HEK293T (cell line): Measurements from ENCODE around the gene C14orf119.

Experiments
- CTCF ChIA-PET: fragments of 350-600 bp; formaldehyde crosslinking; extraction: SDS; loops from one replicate; lab custom pipeline; 2021; ENCODE audit warnings: antibody characterized with exemption, inconsistent platforms; lab: Yijun Ruan, JAX
- POLR2A ChIA-PET: fragments of 350-600 bp; formaldehyde crosslinking; extraction: SDS; loops from one replicate; lab custom pipeline; 2020; ENCODE audit warnings: antibody characterized with exemption, inconsistent platforms; lab: Yijun Ruan, JAX
- DNase-seq: peaks from one replicate; pipeline ENCODE4 v3.0.0; 2012; ENCODE audit warnings: mixed read lengths; ENCODE audit errors: extremely low spot score
- ARNT ChIP-seq: fragments of 450-650 bp; IDR thresholded peaks from 2 replicates; pipeline ENCODE4 v1.6.1; 2017; ENCODE audit warnings: mild to moderate bottlenecking
- BHLHE40 ChIP-seq: fragments of 450-650 bp; IDR thresholded peaks from 2 replicates; pipeline ENCODE4 v1.6.1; 2016; ENCODE audit warnings: mild to moderate bottlenecking, moderate library complexity, borderline replicate concordance
- CTBP1 ChIP-seq: fragments of 450-650 bp; IDR thresholded peaks from 2 replicates; pipeline ENCODE4 v1.6.1; 2016; ENCODE audit warnings: borderline replicate concordance
- ELF4 ChIP-seq: fragments of 450-650 bp; IDR thresholded peaks from 2 replicates; pipeline ENCODE4 v1.6.1; 2017; ENCODE audit warnings: antibody characterized with exemption
- FOXA1 ChIP-seq: fragments of 450-650 bp; IDR thresholded peaks from 2 replicates; pipeline ENCODE4 v1.6.1; 2016; ENCODE audit warnings: mild to moderate bottlenecking
- FOXK2 ChIP-seq: fragments of 450-650 bp; IDR thresholded peaks from 2 replicates; pipeline ENCODE4 v1.6.1; 2016; ENCODE audit warnings: mild to moderate bottlenecking
- FOXM1 ChIP-seq: fragments of 450-650 bp; IDR thresholded peaks from 2 replicates; pipeline ENCODE4 v1.6.1; 2017; ENCODE audit warnings: mild to moderate bottlenecking, borderline replicate concordance
- HDGF ChIP-seq: fragments of 450-650 bp; IDR thresholded peaks from 2 replicates; pipeline ENCODE4 v1.6.1; 2017; ENCODE audit warnings: antibody characterized with exemption, borderline replicate concordance
- L3MBTL2 ChIP-seq: fragments of 450-650 bp; conservative IDR thresholded peaks from 2 replicates; pipeline ENCODE4 v1.6.1; 2016; ENCODE audit warnings: mild to moderate bottlenecking
- LEF1 ChIP-seq: fragments of 450-650 bp; IDR thresholded peaks from 2 replicates; pipeline ENCODE4 v1.6.1; 2017; ENCODE audit warnings: mild to moderate bottlenecking, borderline replicate concordance
- NFRKB ChIP-seq: fragments of 450-650 bp; IDR thresholded peaks from 2 replicates; pipeline ENCODE4 v1.6.1; 2016; ENCODE audit warnings: mild to moderate bottlenecking, moderate library complexity
- SP1 ChIP-seq: fragments of 450-650 bp; IDR thresholded peaks from 2 replicates; pipeline ENCODE4 v1.6.1; 2017
- SUZ12 ChIP-seq: fragments of 450-650 bp; IDR thresholded peaks from 2 replicates; pipeline ENCODE4 v1.6.1; 2016; ENCODE audit warnings: mild to moderate bottlenecking
- TARDBP ChIP-seq: fragments of 450-650 bp; IDR thresholded peaks from 2 replicates; pipeline ENCODE4 v1.6.1; 2016
- ZNF384 ChIP-seq: fragments of 450-650 bp; IDR thresholded peaks from 2 replicates; pipeline ENCODE4 v1.6.1; 2016
- TF ChIP-seq, protein P1 (sequence below): fragments of 450-650 bp; IDR thresholded peaks from 2 replicates; pipeline ENCODE4 v1.6.1; 2016

The C14orf119 gene

GRCh38 chr14:23052182-23052623 lies 43.1 kb upstream of the C14orf119 start:
- CTCF ChIA-PET: interaction anchor here (2.7 to 9.0 kb wide), 2 partner anchors 58 to 66 kb away, joined by 18 to 133 read pairs; no protein-coding TSS in a partner anchor
- POLR2A ChIA-PET: interaction anchor here (0.8 to 2.6 kb wide), 4 partner anchors 46 to 133 kb away, joined by 3 to 14 read pairs (median 4); partner anchors contain the start of gene RBM23
- DNase-seq: no peak
- no peak for TF ChIP-seq BHLHE40

GRCh38 chr14:23052671-23053070 lies 42.6 kb upstream of the C14orf119 start:
- ChIA-PET CTCF (interaction anchor here (2.7 to 9.0 kb wide), 2 partner anchors 59 to 66 kb away, joined by 18 to 133 read pairs; no protein-coding TSS in a partner anchor), POLR2A (interaction anchor here (0.8 to 2.6 kb wide), 4 partner anchors 46 to 133 kb away, joined by 3 to 14 read pairs (median 4); partner anchors contain the start of gene RBM23)
- DNase-seq: no peak
- TF ChIP-seq ARNT: no peak
- TF ChIP-seq TARDBP: no peak
- no peak for TF ChIP-seq CTBP1
- no peak for TF ChIP-seq FOXM1
- no peak for TF ChIP-seq ELF4
- TF ChIP-seq, protein P1, sequence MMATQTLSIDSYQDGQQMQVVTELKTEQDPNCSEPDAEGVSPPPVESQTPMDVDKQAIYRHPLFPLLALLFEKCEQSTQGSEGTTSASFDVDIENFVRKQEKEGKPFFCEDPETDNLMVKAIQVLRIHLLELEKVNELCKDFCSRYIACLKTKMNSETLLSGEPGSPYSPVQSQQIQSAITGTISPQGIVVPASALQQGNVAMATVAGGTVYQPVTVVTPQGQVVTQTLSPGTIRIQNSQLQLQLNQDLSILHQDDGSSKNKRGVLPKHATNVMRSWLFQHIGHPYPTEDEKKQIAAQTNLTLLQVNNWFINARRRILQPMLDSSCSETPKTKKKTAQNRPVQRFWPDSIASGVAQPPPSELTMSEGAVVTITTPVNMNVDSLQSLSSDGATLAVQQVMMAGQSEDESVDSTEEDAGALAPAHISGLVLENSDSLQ: no peak
- no peak for TF ChIP-seq HDGF
- no peak for TF ChIP-seq FOXA1
- TF ChIP-seq SP1: no peak
- TF ChIP-seq SUZ12: no peak
- no peak for TF ChIP-seq NFRKB
- TF ChIP-seq FOXK2: no peak
- TF ChIP-seq L3MBTL2: no peak
- no peak for TF ChIP-seq BHLHE40
- TF ChIP-seq LEF1: no peak
- TF ChIP-seq ZNF384: no peak

- TF ChIP-seq ZNF384 (no peak), ARNT (no peak), TARDBP (no peak), ELF4 (no peak), NFRKB (no peak)
- DNase-seq: no peak
- CTCF ChIA-PET: interaction anchor here (0.7 to 9.0 kb wide), 3 partner anchors 33 to 67 kb away, joined by 5 to 133 read pairs (median 18); no protein-coding TSS in a partner anchor
- POLR2A ChIA-PET: interaction anchor here (1.2 kb wide), 1 partner anchor 47 kb away, joined by 3 read pairs; no protein-coding TSS in a partner anchor
These were observed 41.9 kb upstream of the C14orf119 start for GRCh38 chr14:23053426-23053825.

- ChIA-PET POLR2A (interaction anchor here (1.0 to 5.1 kb wide), 5 partner anchors 47 to 73 kb away, joined by 3 to 45 read pairs (median 4); no protein-coding TSS in a partner anchor), CTCF (interaction anchor here (0.7 to 9.0 kb wide), 4 partner anchors 34 to 70 kb away, joined by 3 to 159 read pairs (median 69); partner anchors contain the start of genes ACIN1, AJUBA and C14orf119)
- DNase-seq: no peak
- TF ChIP-seq, protein P1: no peak
- no peak for TF ChIP-seq NFRKB
- no peak for TF ChIP-seq FOXK2
- TF ChIP-seq TARDBP: no peak
- TF ChIP-seq FOXA1: no peak
- no peak for TF ChIP-seq HDGF
- no peak for TF ChIP-seq L3MBTL2
- TF ChIP-seq ARNT: no peak
- TF ChIP-seq FOXM1: no peak
- TF ChIP-seq ELF4: no peak
- TF ChIP-seq BHLHE40: no peak
- no peak for TF ChIP-seq SUZ12
- no peak for TF ChIP-seq CTBP1
- TF ChIP-seq LEF1: no peak
- TF ChIP-seq SP1: no peak
- no peak for TF ChIP-seq ZNF384
These were observed 41.1 kb upstream of the C14orf119 start for GRCh38 chr14:23054000-23054811.

DNA sequence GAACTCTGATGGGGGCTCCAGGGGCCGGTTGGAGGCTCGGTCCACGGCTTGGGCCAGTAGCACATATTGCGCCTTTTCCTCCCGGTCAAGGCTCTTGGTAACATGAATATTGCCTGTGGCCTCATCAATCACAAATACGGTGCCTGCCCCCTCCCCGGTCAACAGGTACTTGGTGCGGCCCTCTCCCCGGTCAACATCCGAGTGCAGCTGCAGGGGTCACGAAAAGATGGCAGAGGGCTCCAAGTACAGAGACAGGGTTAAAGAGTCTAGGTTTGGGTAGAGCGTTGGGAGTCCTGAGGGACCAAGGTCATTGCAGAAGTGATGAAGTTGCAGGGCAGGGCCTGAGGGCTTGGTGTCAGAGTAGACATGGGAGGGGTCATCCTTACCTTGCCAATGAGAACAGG lies 40.2 kb upstream of the C14orf119 start:
- CTCF ChIA-PET: interaction anchor here (0.5 to 9.0 kb wide), 9 partner anchors 14 to 194 kb away, joined by 3 to 159 read pairs (median 6); partner anchors contain the start of genes ACIN1, AJUBA, C14orf119 and PRMT5

More for the DNA sequence above, 40.2 kb upstream of the C14orf119 start:
- TF ChIP-seq HDGF (no peak), ZNF384 (no peak), LEF1 (no peak), L3MBTL2 (no peak), ELF4 (no peak), SUZ12 (no peak)
- TF ChIP-seq, protein P1: no peak
- POLR2A ChIA-PET: interaction anchor here (1.0 to 5.1 kb wide), 6 partner anchors 48 to 98 kb away, joined by 3 to 45 read pairs (median 10); partner anchors contain the start of gene HAUS4
- no peak for DNase-seq
